ENCODE results near the gene FAM72C. TPM values are rescaled to one million over a fixed set of nuclear protein-coding genes. Genes with fewer than 3 reads are reported as not detected.
"Not testable (repeated sequence)": the region's sequence is repeated elsewhere in the genome, so short reads cannot be mapped to it uniquely, and the experiment has no call there.

The FAM72C gene
- polyA plus RNA-seq, 3 donors, result 0.28 to 0.33 (median 0.31) TPM

DNA sequence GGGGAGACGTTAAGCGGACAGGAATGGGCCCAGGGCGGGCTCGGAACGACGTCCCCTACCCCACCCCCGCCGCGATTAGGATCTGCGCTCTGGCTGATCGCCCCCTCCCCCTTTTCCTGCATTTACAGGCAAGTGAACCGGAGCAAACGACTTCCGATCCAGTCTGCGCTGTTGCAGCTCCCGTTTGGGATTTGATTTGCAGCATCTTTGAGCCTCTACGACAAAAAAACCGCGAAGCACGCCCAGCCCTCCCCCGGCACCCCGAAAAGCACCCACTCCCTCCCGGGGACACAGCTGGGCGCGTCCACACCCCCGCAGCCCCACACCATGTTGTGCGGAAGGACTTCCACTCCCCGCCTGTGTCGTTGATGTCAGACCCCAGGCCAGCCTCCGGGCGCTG is 2.6 kb upstream of the FAM72C start:
- H3K27ac ChIP-seq (ENCODE audit: low read depth in 1 of 2, low read length in 2 of 2); H3K79me2 ChIP-seq (ENCODE audit: insufficient read depth, low read length); DNase-seq; H3K36me3 Mint-ChIP-seq; H4K20me1 ChIP-seq (ENCODE audit: insufficient read depth, low read length); H3K4me1 Mint-ChIP-seq; H3K4me2 ChIP-seq (replicated peaks; ENCODE audit: extremely low read depth, low read length, poor library complexity, severe bottlenecking); H2AFZ ChIP-seq (ENCODE audit: insufficient read depth, low read depth, low read length, poor library complexity, severe bottlenecking); H3K9me3 ChIP-seq (replicated peaks in 1 of 2; ENCODE audit: control insufficient read depth in 1 of 2, insufficient read depth in 1 of 2, low read length in 2 of 2); intact Hi-C loops (cut with micrococcal nuclease); H3K27me3 ChIP-seq (ENCODE audit: control insufficient read depth in 2 of 2, insufficient read depth in 2 of 2, low read length in 2 of 2); H3K9ac ChIP-seq (ENCODE audit: insufficient read depth, low read length, poor library complexity, severe bottlenecking); H3K4me1 ChIP-seq (ENCODE audit: control insufficient read depth in 1 of 2, insufficient read depth in 2 of 2, low read length in 2 of 2); H3K27me3 Mint-ChIP-seq (ENCODE audit: low read depth in 3 of 3); H3K9me3 Mint-ChIP-seq; H3K36me3 ChIP-seq (replicated peaks in 1 of 2; ENCODE audit: control insufficient read depth in 1 of 2, insufficient read depth in 2 of 2, low read length in 2 of 2): not testable (repeated sequence)
- WGBS (ENCODE audit: insufficient coverage), result no CpG with 5 or more reads among the region's 31 CpGs
- H3K27ac Mint-ChIP-seq, result peak overlapping the region in 1 of 7 donors; percentile 41
- H3K4me3 ChIP-seq (replicated peaks in 1 of 3; ENCODE audit: low read depth in 2 of 3, low read length in 3 of 3), result peak overlapping the region in 1 of 3 experiments; percentile 18
- peak overlapping the region; percentile 83 to 85 for H3K4me3 Mint-ChIP-seq

- H3K27me3 Mint-ChIP-seq (ENCODE audit: low read depth in 3 of 3); H3K27me3 ChIP-seq (ENCODE audit: control insufficient read depth in 2 of 2, insufficient read depth in 2 of 2, low read length in 2 of 2); H3K9me3 ChIP-seq (replicated peaks in 1 of 2; ENCODE audit: control insufficient read depth in 1 of 2, insufficient read depth in 1 of 2, low read length in 2 of 2); H3K9me3 Mint-ChIP-seq; H3K36me3 Mint-ChIP-seq; DNase-seq; H3K4me1 ChIP-seq (ENCODE audit: control insufficient read depth in 1 of 2, insufficient read depth in 2 of 2, low read length in 2 of 2); H4K20me1 ChIP-seq (ENCODE audit: insufficient read depth, low read length); H3K79me2 ChIP-seq (ENCODE audit: insufficient read depth, low read length); H3K27ac ChIP-seq (ENCODE audit: low read depth in 1 of 2, low read length in 2 of 2); H3K9ac ChIP-seq (ENCODE audit: insufficient read depth, low read length, poor library complexity, severe bottlenecking); H3K36me3 ChIP-seq (replicated peaks in 1 of 2; ENCODE audit: control insufficient read depth in 1 of 2, insufficient read depth in 2 of 2, low read length in 2 of 2); H2AFZ ChIP-seq (ENCODE audit: insufficient read depth, low read depth, low read length, poor library complexity, severe bottlenecking); H3K4me1 Mint-ChIP-seq; intact Hi-C loops (cut with micrococcal nuclease): not testable (repeated sequence)
- Histone ChIP-seq H3K4me2 (replicated peaks; ENCODE audit: extremely low read depth, low read length, poor library complexity, severe bottlenecking) (peak overlapping the region; percentile 31), H3K4me3 (replicated peaks in 1 of 3; ENCODE audit: low read depth in 2 of 3, low read length in 3 of 3) (peak overlapping the region; percentile 28 to 57 (median 40))
- peak overlapping the region in 4 of 7 donors; percentile 33 to 85 (median 76) for H3K27ac Mint-ChIP-seq
- no CpG with 5 or more reads among the region's 37 CpGs for WGBS (ENCODE audit: insufficient coverage)
- H3K4me3 Mint-ChIP-seq, result peak overlapping the region; percentile 94 to 95
These were observed 2.2 kb upstream of the FAM72C start for GRCh38 chr1:143973876-143974414.

- H3K4me3 Mint-ChIP-seq; H3K27ac ChIP-seq (ENCODE audit: low read depth in 1 of 2, low read length in 2 of 2); H3K4me1 Mint-ChIP-seq; H3K79me2 ChIP-seq (ENCODE audit: insufficient read depth, low read length); intact Hi-C loops (cut with micrococcal nuclease); H3K4me3 ChIP-seq (replicated peaks in 1 of 3; ENCODE audit: low read depth in 2 of 3, low read length in 3 of 3); H3K4me1 ChIP-seq (ENCODE audit: control insufficient read depth in 1 of 2, insufficient read depth in 2 of 2, low read length in 2 of 2); H3K36me3 Mint-ChIP-seq; DNase-seq; H2AFZ ChIP-seq (ENCODE audit: insufficient read depth, low read depth, low read length, poor library complexity, severe bottlenecking); H3K36me3 ChIP-seq (replicated peaks in 1 of 2; ENCODE audit: control insufficient read depth in 1 of 2, insufficient read depth in 2 of 2, low read length in 2 of 2); H3K27ac Mint-ChIP-seq; H3K4me2 ChIP-seq (replicated peaks; ENCODE audit: extremely low read depth, low read length, poor library complexity, severe bottlenecking); H3K27me3 ChIP-seq (ENCODE audit: control insufficient read depth in 2 of 2, insufficient read depth in 2 of 2, low read length in 2 of 2); H3K9ac ChIP-seq (ENCODE audit: insufficient read depth, low read length, poor library complexity, severe bottlenecking); H3K27me3 Mint-ChIP-seq (ENCODE audit: low read depth in 3 of 3); H3K9me3 ChIP-seq (replicated peaks in 1 of 2; ENCODE audit: control insufficient read depth in 1 of 2, insufficient read depth in 1 of 2, low read length in 2 of 2); H4K20me1 ChIP-seq (ENCODE audit: insufficient read depth, low read length); H3K9me3 Mint-ChIP-seq: not testable (repeated sequence)
- no CpG with 5 or more reads among the region's 48 CpGs for WGBS (ENCODE audit: insufficient coverage)
These were observed 1.1 kb upstream of the FAM72C start for GRCh38 chr1:143972753-143973326.

DNA sequence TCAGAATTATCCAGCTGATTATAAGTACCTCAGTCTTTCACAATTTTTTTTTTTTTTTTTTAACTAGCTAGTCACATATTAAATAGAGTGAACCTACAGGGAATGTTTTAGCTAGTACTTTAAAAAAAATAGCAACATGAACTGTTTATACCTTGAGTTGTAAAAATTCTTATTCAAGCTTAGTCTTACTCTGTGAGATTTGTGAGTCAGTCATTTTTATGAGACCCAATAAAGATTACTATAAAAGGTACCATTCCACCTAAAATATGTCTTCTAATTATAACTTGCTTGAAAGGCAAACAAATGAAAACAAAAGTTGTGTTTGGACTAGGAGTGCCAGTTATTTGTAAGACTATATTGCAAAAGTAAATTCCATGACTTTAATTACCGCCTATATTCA is 5.9 kb downstream of the FAM72C start:
- H3K36me3 Mint-ChIP-seq; H3K4me3 Mint-ChIP-seq; H3K9me3 Mint-ChIP-seq; H4K20me1 ChIP-seq (ENCODE audit: insufficient read depth, low read length); H2AFZ ChIP-seq (ENCODE audit: insufficient read depth, low read depth, low read length, poor library complexity, severe bottlenecking); H3K4me3 ChIP-seq (replicated peaks in 1 of 3; ENCODE audit: low read depth in 2 of 3, low read length in 3 of 3); H3K4me1 Mint-ChIP-seq; H3K27me3 Mint-ChIP-seq (ENCODE audit: low read depth in 3 of 3); H3K9me3 ChIP-seq (replicated peaks in 1 of 2; ENCODE audit: control insufficient read depth in 1 of 2, insufficient read depth in 1 of 2, low read length in 2 of 2); H3K27ac Mint-ChIP-seq; H3K27ac ChIP-seq (ENCODE audit: low read depth in 1 of 2, low read length in 2 of 2); H3K79me2 ChIP-seq (ENCODE audit: insufficient read depth, low read length); DNase-seq; H3K4me1 ChIP-seq (ENCODE audit: control insufficient read depth in 1 of 2, insufficient read depth in 2 of 2, low read length in 2 of 2); H3K9ac ChIP-seq (ENCODE audit: insufficient read depth, low read length, poor library complexity, severe bottlenecking); H3K27me3 ChIP-seq (ENCODE audit: control insufficient read depth in 2 of 2, insufficient read depth in 2 of 2, low read length in 2 of 2); intact Hi-C loops (cut with micrococcal nuclease); H3K36me3 ChIP-seq (replicated peaks in 1 of 2; ENCODE audit: control insufficient read depth in 1 of 2, insufficient read depth in 2 of 2, low read length in 2 of 2); H3K4me2 ChIP-seq (replicated peaks; ENCODE audit: extremely low read depth, low read length, poor library complexity, severe bottlenecking): not testable (repeated sequence)
- no CpG with 5 or more reads among the region's 1 CpG for WGBS (ENCODE audit: insufficient coverage)

Measured in CD14-positive monocyte (primary cell).